HG03439 (cell line): ENCODE measurements around the gene RYK.

Experiments
- ATAC-seq: cut with Tn5 transposase; IDR thresholded peaks from one replicate; pipeline ENCODE4 v1.9.1; 2021; ENCODE audit warnings: mild to moderate bottlenecking, moderate library complexity; ENCODE audit not compliant: unreplicated experiment

Gene RYK

GRCh38 chr3:134258761-134259347 lies 8.2 kb upstream of the RYK start:
- ATAC-seq = no peak

- ATAC-seq = no peak
These were observed 4.7 kb upstream of the RYK start for GRCh38 chr3:134255404-134255803.

GRCh38 chr3:134253475-134254226 lies 3.0 kb upstream of the RYK start:
- no peak for ATAC-seq

- no peak for ATAC-seq
These were observed 2.1 kb upstream of the RYK start for GRCh38 chr3:134252766-134253165.

GRCh38 chr3:134251731-134252391 lies 1.2 kb upstream of the RYK start:
- no peak for ATAC-seq

- ATAC-seq = peak; percentile 54
These were observed 533 bp downstream of the RYK start for GRCh38 chr3:134249935-134250716.

- no peak for ATAC-seq
These were observed 1.3 kb downstream of the RYK start for GRCh38 chr3:134249296-134249841.

- ATAC-seq = no peak
These were observed 5.7 kb downstream of the RYK start for GRCh38 chr3:134244921-134245320.

GRCh38 chr3:134242649-134243617 lies 7.7 kb downstream of the RYK start:
- no peak for ATAC-seq

- ATAC-seq = no peak
These were observed 11.1 kb downstream of the RYK start for GRCh38 chr3:134239538-134239937.

- no peak for ATAC-seq
These were observed 13.1 kb downstream of the RYK start for GRCh38 chr3:134237454-134238145.

- ATAC-seq = no peak
These were observed 14.0 kb downstream of the RYK start for GRCh38 chr3:134236505-134237170.

GRCh38 chr3:134235577-134236076 lies 15.0 kb downstream of the RYK start:
- ATAC-seq = no peak

GRCh38 chr3:134232951-134233350 lies 17.7 kb downstream of the RYK start:
- no peak for ATAC-seq

GRCh38 chr3:134232151-134232550 lies 18.5 kb downstream of the RYK start:
- no peak for ATAC-seq

GRCh38 chr3:134231131-134231530 lies 19.5 kb downstream of the RYK start:
- no peak for ATAC-seq

- ATAC-seq = no peak
These were observed 21.6 kb downstream of the RYK start for GRCh38 chr3:134229038-134229437.

GRCh38 chr3:134228479-134228878 lies 22.2 kb downstream of the RYK start:
- ATAC-seq = no peak

- no peak for ATAC-seq
These were observed 22.6 kb downstream of the RYK start for GRCh38 chr3:134228035-134228434.
